AML-193 (cell line): ENCODE results near the gene ATOSB.

Experiments
- DNase-seq, 2 experiments: peaks; one replicate each; lab custom pipeline; 2025; lab: John Stamatoyannopoulos, UW

Gene ATOSB

DNA sequence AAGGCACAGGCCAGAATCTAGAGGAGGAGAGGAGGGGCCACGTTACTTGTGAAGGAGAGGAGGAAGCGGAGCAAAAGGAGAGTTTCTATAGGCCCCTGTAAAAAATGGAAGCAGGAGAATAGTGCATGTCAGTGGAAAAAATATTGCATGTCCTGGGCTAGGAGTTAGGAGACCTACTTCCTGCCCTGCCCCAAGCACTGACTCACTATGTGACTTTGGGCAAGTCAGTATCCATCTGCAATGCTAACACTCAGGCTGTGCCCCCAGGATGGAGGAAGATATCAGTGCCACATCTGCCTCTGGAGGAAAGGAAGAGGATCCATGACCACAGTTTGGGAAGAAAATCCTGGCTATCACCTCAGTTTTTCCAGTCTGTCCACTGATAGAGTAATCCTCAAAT is 26.2 kb downstream of the ATOSB start:
- DNase-seq: no peak

DNA sequence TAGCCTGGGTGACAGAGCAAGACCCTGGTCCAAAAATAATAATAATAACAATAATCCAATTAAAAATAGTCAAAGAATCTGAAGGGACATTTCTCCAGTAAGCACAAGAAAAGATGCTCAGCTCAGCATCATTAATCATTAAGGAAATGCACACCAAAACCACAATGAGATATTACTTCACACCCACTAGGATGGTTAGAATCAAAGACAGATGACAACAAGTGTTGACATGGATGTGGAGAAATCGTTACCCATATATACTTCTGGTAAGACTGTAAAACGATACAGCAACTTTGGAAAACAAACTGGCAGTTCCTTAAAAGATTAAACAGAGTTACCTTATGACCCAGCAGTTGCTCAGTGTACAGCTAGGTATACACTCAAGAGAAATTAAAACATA is 30.6 kb downstream of the ATOSB start:
- no peak for DNase-seq

DNA sequence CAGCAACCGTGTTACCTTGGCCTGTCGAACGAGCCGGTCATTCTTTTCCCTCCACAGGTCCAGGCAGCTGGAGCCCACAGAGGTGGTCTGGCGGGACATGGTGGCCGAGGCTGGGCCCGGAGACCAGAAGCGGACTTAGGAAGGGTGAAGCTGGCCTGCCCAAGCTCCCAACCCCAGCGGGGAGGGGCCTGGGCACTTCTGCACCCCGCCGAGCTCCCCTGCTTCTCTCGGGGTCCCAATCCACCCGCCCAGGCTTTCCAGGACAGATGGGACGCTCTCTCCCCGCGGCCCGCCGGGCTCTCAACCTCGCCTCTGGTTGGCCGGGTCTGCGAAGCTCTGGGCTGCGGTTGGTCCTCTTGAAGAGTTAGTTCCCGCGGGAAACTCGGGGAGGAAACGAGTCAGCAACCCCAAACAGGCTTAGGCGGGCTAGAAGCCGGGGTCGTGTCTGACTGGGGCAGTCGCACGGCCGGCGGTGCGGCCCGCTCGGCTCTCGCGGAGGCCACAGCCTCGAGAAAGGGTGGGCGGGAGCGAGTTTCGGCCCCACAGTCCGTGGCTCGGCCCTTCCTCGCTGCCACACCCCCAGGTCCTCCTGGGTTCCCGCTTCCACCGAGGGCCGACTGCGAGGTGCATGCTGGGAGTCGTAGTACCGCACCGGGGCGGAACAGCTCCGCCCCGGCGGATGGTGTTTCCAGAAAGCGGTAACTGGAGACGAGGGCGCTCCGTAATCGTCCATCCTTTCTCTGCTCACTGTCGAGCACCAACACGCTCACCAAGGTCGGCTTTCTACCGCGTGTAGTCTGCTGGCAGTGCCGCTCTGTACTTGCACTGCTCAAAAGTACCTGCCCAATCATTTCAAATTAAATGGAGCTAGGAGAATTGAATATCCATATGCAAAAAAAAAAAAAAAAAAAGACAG is 36.0 kb downstream of the ATOSB start, which contains the start of gene FANCG:
FANCG (minus strand) TSS at position 517 of the 916 bp plus-strand sequence; CDS start at position 99, 418 bp downstream.
- peak; percentile 84 to 91 for DNase-seq

DNA sequence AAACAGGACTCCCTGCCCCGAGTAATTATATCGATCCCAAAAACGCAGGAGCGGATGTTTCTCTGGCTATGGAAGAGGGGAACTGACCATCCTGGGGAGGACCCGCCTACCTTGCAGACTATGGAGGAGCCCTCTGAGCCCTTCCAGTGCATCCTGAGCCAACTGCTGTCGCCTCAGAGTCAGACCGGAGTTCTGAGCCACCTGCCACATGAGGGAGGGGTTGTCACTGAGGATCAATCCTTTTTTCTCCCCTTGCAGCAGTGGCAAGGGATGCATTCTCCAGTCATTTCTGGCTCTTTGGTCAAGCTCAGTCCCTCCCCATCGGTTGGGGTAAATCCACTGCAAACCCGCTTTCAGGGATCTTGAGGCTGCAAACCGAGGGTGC is 36.6 kb downstream of the ATOSB start:
- no peak for DNase-seq

DNA sequence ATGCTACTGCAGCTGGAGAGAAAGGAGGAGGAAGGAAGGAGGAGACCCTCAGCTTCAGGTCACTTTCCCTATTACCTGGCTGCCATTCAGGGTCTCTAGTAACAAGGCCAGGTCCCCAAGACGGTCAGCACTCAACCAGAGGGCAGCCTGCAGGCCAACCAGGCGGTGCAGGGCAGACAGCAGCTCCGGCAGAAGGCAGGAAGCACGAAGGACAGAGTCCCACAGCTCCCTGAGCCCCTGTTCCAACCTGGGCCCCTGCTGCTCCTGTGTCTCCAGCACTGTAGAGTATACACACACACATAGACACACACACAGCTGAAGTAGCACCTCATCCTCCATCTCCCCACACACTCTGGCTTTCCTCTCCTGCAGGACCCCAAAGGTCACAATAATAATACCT is 37.6 kb downstream of the ATOSB start:
- no peak for DNase-seq

DNA sequence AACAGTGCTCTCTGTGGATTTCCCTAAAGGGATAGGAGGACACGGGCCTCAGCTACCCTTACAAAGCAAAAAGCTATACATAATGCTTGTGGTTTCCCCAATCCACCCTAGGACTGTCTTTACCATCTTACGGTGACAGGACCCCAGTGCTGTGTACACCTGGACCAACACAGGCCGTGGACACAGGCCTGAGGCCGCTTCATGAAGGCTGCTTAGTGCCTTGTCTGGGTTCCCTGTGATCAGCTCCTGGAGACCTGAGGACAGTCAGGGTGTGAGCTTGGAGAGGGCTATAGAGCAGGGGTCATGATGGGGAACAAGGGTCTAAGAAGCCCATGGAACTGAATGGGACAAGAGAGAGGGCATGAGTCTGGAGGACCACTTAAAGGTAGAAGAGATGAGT is 38.8 kb downstream of the ATOSB start:
- DNase-seq: no peak

DNA sequence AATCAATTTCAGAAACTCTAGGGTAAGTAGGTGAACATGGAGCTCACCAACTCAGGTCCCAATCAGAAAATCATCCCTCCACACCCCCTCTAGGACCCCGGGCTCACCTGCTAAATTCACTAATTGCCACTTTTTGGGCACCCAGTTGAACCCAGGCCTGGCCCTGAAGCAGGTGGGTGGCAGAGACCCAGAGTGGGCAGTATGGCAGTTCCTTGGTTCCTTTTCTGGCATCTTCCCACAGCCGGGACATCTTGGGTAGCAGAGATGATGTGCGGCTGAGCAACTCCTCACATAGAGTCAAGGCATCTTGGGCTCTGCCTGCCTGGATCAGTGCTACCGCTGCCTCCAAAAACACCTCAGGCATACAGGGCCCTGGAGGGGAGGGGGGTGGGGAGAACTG is 40.3 kb downstream of the ATOSB start:
- DNase-seq: no peak

DNA sequence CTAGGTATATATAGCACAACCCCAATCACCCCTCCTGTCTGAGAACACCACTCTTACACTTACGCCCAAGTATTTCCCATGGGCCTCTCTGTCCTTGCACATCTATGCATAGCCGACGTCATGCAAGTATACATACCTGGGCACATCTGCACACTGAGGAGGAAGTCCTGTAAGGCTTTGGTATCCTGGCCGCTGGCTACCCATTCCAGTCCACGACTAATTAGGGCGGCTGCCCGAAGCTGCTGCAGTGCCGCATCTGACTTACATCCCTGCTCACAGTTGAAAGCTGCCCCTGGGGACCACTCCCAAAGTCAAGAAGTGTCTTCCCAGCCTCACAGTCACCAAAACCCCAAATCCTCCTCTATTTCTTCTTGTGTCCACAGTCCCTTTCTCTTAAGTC is 40.9 kb downstream of the ATOSB start:
- no peak for DNase-seq

DNA sequence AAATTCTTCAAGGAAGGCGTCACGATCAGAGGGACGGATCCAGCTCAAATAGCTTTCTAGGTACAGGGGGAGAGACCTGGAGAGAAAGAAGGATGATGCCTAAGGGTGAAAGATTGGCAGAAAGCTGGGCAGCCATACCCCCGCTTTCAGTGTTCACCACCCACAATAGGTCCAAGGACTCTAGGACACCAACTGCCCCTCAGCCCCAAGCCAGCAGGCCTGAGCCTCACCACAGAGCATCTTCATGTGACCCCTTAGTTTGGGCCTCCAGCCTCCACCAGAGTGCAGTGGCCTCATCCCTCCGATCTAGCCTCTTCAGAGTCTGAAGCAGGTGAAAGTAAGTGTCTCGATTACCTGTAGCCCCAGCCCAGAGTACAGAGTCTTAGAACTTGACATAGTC is 41.5 kb downstream of the ATOSB start:
- no peak for DNase-seq

DNA sequence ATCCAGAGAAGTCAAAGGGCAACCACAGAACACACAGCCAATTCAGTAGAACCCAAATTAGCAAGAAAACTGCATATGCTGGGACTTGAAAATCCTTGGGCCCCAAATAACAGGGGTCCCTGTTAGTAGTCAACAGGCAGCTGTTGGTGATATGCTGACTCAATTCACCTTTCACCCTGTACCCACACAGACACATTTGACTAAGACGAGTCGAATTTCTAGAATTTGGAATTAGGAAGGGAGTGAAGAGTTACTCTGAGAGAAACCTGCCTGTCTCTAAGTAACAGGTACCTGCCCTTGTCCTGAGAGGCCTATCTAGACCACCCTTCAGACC is 42.4 kb downstream of the ATOSB start:
- DNase-seq: no peak

DNA sequence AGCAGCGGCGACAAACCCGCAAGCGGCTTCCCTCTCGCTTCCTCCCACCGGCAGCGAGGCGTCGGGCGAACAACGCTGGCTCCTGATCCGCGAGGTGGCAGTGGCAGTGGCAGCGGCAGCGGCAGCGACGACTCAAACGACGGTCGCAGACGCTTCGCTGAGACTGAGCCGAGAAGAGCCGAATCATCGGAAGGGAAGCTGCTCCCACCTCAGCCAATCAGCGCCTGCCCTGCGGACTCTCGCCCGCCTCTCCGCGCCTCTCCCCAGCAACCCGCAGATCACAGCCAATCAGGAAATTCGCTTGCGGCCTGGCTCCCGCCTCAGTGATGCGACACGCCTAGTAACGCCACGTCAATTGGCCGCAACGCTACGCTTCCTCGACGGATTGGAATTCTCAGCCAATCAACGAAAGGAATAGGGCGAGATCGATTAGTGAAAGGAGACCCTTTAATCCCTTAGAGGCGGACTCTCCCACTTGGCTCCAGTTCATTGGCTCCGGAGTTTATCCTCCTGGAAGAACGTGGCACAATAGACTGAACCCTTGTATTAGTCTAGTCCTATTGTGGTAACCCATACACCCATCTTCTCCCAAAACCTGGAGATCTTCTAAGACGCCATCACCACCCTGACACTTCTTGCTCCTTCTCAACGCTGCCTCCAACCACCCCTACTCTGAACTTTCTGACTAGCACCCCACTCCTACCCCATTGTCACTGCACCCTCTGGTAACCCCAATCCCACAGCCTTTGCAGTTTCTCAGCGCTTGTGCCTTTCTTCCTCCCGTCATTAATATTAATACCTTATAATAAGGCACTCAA is 43.0 kb downstream of the ATOSB start, which contains the start of gene VCP:
VCP (minus strand) TSS at position 165 of the 818 bp plus-strand sequence. CDS start 272 bp downstream, outside the sequence.
- DNase-seq: peak; percentile 94 to 97

DNA sequence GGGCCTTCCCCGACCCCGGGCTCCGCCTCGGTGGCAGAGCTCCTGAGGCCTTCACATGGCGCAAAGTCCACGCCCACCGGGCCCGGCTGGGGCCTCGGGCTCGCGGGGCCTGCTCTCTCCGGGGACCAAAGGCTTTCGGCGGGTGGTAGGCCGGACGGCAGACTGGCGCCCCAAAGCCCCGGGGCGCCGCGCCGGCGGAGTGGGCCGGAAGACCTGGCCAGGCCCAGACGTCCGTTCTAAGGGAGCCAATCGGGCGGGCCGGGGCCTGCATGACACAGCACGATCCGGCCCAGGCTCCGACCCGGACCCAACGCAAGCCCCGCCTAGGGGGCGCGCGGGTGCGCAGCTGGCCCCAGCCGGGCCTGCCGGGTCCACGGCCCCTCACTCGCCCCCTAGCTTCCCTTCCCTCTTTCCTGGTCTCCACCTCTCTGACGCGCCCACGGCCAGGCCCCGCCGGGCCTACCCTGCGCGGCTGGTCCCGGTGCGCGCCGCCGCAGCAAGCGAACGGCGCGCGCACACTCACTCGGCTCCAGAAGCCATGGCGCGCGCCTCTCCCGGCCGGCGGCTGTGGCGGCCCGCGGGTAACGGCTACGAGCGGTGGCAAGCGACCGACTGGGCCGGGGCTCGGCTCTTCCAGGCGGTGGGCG is 43.7 kb downstream of the ATOSB start:
- peak; percentile 61 for DNase-seq

DNA sequence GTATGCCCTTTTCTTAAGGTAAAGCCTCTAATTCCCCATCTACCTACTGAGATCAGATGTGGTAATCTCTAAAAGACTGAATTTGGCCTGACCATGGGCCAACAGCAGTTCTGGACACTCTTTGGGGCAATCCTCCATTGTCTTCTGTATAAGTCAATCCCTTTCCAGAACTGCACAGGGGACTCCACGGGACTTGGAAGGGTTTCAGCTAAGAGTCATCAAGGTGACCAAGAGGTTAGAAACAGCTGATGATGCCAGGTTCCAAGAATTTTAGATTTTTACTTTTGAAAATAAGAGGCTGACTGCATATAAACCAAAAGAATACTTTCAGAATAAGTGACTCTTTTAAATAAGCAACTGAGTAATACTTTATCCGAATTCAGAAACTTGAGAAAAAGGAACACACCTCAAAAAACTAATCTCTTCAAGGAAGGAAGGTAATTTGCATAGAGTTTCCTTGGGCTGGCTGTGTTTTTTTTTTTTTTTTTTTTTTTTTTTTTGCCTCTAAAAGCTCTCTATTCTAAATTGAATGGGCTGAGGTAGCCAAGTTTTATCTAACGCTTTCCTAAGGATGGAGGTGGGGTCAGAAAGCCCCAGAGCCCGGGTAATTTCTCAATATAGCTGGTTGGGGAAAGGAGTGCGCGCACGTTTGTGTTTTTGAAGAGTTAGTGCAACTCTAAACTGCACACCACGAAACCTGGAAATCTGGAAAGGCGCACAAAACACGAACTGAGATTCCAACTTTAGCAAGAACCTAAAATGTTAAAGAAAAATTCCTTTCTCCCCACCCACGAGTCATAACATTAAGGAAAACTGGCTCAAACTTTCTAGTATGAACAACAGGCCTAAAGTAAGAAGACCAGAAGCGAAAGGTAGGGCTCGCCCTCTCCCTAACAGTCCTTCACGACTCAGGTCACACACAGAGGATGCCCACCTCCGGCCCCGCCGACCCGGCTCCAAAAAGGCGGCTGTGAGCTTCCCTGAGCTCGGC is 44.5 kb downstream of the ATOSB start:
- no peak for DNase-seq

DNA sequence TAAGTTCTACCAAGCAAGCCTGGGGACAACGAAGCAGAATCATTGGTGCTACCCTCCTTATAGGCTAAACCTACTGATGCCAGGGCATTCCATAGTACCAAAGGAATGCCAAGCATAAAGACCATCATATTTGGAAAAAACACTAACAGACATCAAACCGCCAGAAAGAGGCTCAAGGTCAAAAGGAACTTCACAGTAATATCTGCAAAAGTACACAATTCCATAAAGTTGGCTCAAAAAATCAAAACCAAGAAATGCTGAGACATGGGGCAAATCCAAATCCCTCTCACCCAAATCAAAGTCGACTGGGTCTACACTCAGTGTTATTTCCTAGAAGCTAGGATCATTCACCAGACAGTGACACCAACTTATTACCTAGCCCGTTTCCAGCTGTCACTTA is 46.6 kb downstream of the ATOSB start:
- DNase-seq: no peak

DNA sequence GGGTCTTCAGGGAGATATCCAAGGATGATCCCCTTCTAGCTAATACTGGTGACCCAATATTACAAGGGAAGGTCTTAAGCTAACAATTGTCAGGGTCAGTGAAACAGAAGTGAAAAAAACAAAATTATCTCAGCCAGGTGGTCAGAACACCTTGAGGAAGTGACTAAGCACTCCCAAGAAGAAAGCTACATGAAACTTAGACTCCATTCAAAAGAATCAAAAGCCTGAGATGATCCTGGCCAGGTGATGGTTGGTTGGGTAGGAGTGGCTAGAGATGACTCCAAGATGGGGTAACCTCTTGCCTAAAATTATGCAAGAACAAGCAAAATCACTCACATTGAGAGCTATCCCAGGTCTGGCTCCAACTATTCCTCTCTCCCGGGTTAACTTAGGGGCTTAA is 48.6 kb downstream of the ATOSB start:
- DNase-seq: no peak

DNA sequence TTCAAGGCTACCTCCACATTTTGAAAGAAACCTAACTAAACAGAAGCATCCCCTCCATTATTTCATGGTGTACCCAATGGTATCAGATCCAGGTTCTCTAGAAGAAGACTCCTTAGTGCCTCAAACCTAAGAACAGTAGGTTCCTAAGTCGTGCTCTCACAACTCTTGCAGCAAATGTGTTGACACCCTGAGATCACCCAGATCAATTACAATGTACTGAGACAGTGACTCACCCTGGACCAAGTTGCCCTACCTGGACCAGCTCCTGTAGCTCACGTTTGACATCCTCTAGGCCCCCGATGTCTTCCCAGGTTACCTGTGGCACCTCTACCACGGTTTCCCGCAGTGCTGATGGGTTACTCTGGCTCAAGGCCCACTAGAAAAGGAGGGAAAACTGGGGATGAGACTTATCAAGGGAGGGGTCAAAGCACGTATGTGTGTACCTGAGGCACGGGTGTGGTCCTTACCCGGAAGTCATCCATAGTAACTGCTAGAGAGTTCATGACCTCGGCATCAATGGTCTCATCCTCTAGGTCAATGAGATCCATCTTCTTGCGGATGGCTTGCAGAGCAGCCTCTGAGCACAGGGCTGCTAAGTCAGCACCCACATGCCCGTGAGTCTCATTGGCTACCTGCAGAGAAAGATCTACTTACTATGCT is 55.0 kb downstream of the ATOSB start:
- no peak for DNase-seq

DNA sequence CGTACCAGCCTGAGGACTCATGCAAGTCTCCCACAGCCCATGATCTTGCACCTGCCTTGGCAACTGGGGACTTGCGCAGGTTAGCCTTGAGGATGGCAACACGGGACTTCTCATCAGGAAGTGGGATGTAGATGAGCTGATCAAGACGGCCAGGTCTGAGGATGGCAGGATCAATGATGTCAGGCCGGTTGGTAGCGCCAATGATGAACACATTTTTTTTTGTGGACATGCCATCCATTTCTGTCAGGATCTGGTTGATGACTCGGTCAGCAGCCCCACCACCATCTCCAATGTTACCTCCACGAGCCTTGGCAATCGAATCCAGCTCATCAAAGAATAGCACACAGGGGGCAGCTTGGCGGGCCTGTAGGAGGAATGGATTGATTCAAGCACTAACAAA is 56.2 kb downstream of the ATOSB start:
- no peak for DNase-seq

DNA sequence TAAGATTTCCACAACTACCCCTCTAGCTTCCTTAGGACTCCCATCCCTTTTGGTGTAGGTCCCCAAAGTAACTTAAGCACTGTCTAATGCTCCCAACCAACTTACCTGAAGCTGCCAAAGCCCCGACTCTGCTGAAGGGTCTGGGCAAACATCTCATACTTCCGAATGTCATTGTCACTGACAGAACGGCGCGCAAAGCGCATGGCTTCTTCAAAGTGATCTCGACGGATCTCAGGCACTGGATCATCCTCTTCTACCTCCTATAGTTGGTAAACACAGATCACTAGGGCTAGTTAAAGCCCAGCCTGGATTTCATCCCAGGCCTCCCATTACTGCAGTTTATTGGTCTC is 58.4 kb downstream of the ATOSB start:
- DNase-seq: no peak

DNA sequence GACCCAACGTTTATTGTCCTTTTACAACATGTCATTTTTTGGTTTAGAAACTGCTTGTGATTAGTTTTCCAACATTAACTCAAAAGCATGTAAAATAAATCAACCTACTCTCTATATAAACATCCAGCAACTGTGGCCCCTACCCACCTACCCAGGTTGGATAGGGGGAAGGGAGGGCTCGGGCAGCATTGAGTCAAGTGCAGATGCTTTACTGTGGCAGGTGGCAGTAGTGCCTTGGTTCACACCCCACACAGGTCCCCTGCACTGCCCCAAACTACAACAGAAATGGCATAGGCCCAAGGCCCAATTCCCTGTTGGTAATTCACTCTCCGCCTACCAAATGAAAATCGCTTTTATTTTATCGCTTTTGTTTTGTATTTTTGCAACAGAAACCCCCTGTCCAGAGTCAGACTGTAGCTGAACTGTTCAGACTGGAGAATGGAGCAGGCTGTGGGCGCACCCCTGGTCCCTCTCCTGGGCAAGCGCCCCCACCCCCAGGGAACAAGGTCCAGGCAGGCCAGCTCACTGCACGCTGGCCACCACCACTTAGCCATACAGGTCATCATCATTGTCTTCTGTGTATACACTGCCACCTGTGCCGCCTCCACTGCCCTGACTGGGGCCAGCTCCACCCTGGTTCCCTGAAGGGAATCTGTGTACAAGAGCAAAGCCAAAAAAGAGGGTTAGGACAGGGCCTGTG is 58.9 kb downstream of the ATOSB start:
- DNase-seq: no peak
